ENCODE results near the gene CDK17. TPM values are rescaled to one million over a fixed set of nuclear protein-coding genes. Genes with fewer than 3 reads are reported as not detected.

CDK17 gene
- total RNA-seq, 1 donor from 2014 or later = 72.4 TPM

DNA sequence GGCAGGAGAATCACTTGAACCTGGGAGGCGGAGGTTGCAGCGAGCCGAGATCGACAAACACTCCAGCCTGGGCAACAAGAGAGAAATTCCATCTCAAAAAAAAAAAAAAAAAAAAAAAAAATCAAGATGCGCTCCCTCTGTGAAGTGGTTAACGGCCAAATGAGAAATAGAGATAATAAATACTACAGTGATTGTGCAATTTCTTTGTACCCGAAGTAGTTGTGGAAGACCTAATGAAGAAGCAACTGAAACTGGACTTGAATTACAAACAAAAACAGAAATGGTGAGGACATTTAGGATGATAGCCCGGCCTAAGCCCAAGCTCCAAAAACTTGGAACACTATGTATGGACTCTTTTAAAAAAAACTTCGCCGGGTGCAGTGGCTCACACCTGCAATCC is 44.2 kb upstream of the CDK17 start:
- H3K4me3 ChIP-seq = no peak overlapping the region
- TF ChIP-seq, protein P1, sequence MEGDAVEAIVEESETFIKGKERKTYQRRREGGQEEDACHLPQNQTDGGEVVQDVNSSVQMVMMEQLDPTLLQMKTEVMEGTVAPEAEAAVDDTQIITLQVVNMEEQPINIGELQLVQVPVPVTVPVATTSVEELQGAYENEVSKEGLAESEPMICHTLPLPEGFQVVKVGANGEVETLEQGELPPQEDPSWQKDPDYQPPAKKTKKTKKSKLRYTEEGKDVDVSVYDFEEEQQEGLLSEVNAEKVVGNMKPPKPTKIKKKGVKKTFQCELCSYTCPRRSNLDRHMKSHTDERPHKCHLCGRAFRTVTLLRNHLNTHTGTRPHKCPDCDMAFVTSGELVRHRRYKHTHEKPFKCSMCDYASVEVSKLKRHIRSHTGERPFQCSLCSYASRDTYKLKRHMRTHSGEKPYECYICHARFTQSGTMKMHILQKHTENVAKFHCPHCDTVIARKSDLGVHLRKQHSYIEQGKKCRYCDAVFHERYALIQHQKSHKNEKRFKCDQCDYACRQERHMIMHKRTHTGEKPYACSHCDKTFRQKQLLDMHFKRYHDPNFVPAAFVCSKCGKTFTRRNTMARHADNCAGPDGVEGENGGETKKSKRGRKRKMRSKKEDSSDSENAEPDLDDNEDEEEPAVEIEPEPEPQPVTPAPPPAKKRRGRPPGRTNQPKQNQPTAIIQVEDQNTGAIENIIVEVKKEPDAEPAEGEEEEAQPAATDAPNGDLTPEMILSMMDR (IDR thresholded peaks at IDR 0.05) = no peak
- TF ChIP-seq POLR2AphosphoS5 (IDR thresholded peaks at IDR 0.05; ENCODE audit: insufficient read depth in 1 of 2, low read depth in 1 of 2) = no peak
- no peak for TF ChIP-seq POLR2A (IDR thresholded peaks at IDR 0.05)
- no peaks in the 10 kb centered on the region for H3K36me3 ChIP-seq
- no peaks in the 10 kb centered on the region for H3K9me3 ChIP-seq
- intact Hi-C loops (cut with DNase I) = no loop called here
- DNase-seq (ENCODE audit: extremely low spot score in 2 of 2) = no peak
- H3K27ac ChIP-seq = no peak overlapping the region
- H3K4me1 ChIP-seq = no peaks in the 10 kb centered on the region
- H3K27me3 ChIP-seq = no peaks in the 10 kb centered on the region

DNA sequence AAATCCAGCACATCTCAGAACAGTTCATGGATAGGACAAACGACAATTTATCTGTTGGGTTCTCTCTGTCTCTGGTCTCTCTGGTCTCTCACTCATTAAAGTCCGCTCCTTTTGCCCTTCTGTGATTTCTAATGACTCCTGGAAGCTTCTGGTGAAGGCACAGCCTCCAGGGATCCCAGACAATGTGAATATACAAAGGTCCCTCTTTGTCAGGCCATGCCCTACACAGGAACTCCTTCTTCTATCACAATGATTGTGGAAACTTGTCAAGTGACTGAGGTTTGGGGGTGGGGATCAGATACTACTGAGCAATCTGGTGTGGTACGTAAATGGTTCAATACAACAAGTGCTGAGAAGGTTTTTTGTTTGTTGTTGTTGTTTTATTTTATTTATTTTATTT is 42.7 kb upstream of the CDK17 start:
- Histone ChIP-seq H3K4me3 (no peak overlapping the region), H3K27ac (no peak overlapping the region), H3K9me3 (no peaks in the 10 kb centered on the region), H3K27me3 (no peaks in the 10 kb centered on the region), H3K4me1 (no peaks in the 10 kb centered on the region), H3K36me3 (no peaks in the 10 kb centered on the region)
- no peak for TF ChIP-seq POLR2A (IDR thresholded peaks at IDR 0.05)
- no peak for TF ChIP-seq POLR2AphosphoS5 (IDR thresholded peaks at IDR 0.05; ENCODE audit: insufficient read depth in 1 of 2, low read depth in 1 of 2)
- TF ChIP-seq, protein P1 (IDR thresholded peaks at IDR 0.05) = no peak
- intact Hi-C loops (cut with DNase I) = no loop called here
- DNase-seq (ENCODE audit: extremely low spot score in 2 of 2) = no peak

DNA sequence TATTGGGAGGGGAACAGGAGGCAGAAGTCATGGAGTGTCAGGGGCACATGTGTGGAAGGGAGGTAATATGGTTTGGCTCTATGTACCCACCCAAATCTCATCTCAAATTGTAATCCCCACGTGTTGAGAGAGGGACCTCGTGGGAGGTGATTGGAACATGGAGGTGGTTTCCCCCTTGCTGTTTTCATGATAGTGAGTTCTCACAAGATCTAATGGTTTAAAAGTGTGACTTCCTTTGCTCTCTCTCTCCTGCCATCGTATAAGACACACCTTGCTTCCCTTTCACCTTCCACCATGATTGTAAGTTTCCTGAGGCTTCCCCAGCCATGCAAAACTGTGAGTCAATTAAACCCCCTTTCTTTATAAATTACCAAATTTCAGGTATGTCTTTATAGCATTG is 41.6 kb upstream of the CDK17 start:
- intact Hi-C loops (cut with DNase I) = no loop called here

DNA sequence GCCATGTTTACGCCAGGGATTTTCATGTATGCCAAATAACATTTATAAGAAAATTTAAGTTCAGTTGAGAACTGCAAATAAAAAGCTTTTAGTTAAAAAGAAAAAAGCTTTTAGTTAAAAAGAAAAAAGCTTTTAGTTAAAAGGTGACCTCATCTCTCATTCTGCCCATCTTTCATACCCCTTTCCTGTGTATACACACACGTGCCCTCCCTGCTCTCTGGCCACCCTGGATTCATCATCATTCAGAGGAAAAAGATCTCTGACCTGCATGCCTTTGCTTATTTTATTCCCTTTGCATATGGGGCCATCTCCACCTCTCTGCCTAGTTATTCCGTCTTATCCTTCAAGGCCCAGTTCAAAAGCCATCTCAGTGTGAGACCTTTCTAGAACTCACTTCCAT is 38.1 kb upstream of the CDK17 start:
- DNase-seq (ENCODE audit: extremely low spot score in 2 of 2) = no peak
- no peaks in the 10 kb centered on the region for H3K36me3 ChIP-seq
- H3K9me3 ChIP-seq = no peaks in the 10 kb centered on the region
- H3K27ac ChIP-seq = no peak overlapping the region
- intact Hi-C loops (cut with DNase I) = no loop called here
- no peaks in the 10 kb centered on the region for H3K27me3 ChIP-seq
- no peaks in the 10 kb centered on the region for H3K4me1 ChIP-seq
- H3K4me3 ChIP-seq = no peak overlapping the region
- TF ChIP-seq POLR2AphosphoS5 (IDR thresholded peaks at IDR 0.05; ENCODE audit: insufficient read depth in 1 of 2, low read depth in 1 of 2) = no peak
- TF ChIP-seq, protein P1 (IDR thresholded peaks at IDR 0.05) = no peak
- no peak for TF ChIP-seq POLR2A (IDR thresholded peaks at IDR 0.05)

More for the DNA sequence above, 41.6 kb upstream of the CDK17 start:
- Histone ChIP-seq H3K4me1 (no peaks in the 10 kb centered on the region), H3K4me3 (no peak overlapping the region), H3K9me3 (no peaks in the 10 kb centered on the region), H3K27ac (no peak overlapping the region), H3K27me3 (no peaks in the 10 kb centered on the region), H3K36me3 (no peaks in the 10 kb centered on the region)
- DNase-seq (ENCODE audit: extremely low spot score in 2 of 2) = no peak
- TF ChIP-seq, protein P1 (IDR thresholded peaks at IDR 0.05) = no peak
- TF ChIP-seq POLR2AphosphoS5 (IDR thresholded peaks at IDR 0.05; ENCODE audit: insufficient read depth in 1 of 2, low read depth in 1 of 2) = no peak
- no peak for TF ChIP-seq POLR2A (IDR thresholded peaks at IDR 0.05)

DNA sequence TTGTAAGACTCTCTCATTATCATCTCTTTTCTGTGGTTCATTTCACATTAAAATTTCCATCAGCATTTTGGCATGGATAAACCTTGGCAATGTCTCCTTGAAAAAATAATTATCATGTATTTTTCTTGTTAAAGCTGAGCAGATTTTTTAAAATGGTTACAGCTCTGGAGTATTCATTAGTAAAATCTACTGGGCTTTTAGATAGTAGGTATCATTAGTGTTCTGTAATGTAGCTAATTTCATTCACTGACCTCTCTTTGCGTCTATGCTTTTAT is 36.9 kb upstream of the CDK17 start:
- no peaks in the 10 kb centered on the region for H3K36me3 ChIP-seq
- H3K4me1 ChIP-seq = no peaks in the 10 kb centered on the region
- no peak overlapping the region for H3K27ac ChIP-seq
- H3K27me3 ChIP-seq = no peaks in the 10 kb centered on the region
- intact Hi-C loops (cut with DNase I) = no loop called here
- DNase-seq (ENCODE audit: extremely low spot score in 2 of 2) = no peak
- no peaks in the 10 kb centered on the region for H3K9me3 ChIP-seq
- TF ChIP-seq POLR2A (IDR thresholded peaks at IDR 0.05) (no peak), POLR2AphosphoS5 (IDR thresholded peaks at IDR 0.05; ENCODE audit: insufficient read depth in 1 of 2, low read depth in 1 of 2) (no peak)
- TF ChIP-seq, protein P1 (IDR thresholded peaks at IDR 0.05) = no peak
- H3K4me3 ChIP-seq = no peak overlapping the region
